CD4-positive, CD25-positive, alpha-beta regulatory T cell (primary cell): ENCODE results near the gene VPS11. TPM values are rescaled to one million over a fixed set of nuclear protein-coding genes. Genes with fewer than 3 reads are reported as not detected.

Experiments used
- ATAC-seq, 2 donors: fragments of 150-1000 bp; cut with Tn5 transposase; one replicate each; pipeline ENCODE4 v1.10.0; 2021; ENCODE audit warnings: low read depth in 2 of 2, moderate number of reproducible peaks in 2 of 2, moderate library complexity in 1 of 2
- DNase-seq, 3 donors: peaks; one replicate each; pipeline versions ENCODE4 v3.0.0 to v3.0.0-alpha.2; 2012 to 2022; ENCODE audit warnings: mixed read lengths in 1 of 3
- H3K27ac ChIP-seq: one replicate; pipeline ENCODE4 v1.7.0; 2013; ENCODE audit warnings: mild to moderate bottlenecking, low read length; ENCODE audit not compliant: insufficient read depth, poor library complexity, severe bottlenecking
- H3K27me3 ChIP-seq: one replicate; pipeline ENCODE4 v1.7.0; 2013; ENCODE audit warnings: low read length; ENCODE audit not compliant: control insufficient read depth, insufficient read depth
- H3K36me3 ChIP-seq: one replicate; pipeline ENCODE4 v1.7.0; 2013; ENCODE audit warnings: mild to moderate bottlenecking, low read length, moderate library complexity; ENCODE audit not compliant: control insufficient read depth, insufficient read depth
- H3K4me1 ChIP-seq: 2 replicates; pipeline ENCODE4 v1.7.0; 2013; ENCODE audit warnings: mild to moderate bottlenecking, low read length; ENCODE audit not compliant: insufficient read depth, control insufficient read depth, poor library complexity, severe bottlenecking
- H3K4me3 ChIP-seq: one replicate; pipeline ENCODE4 v1.7.0; 2013; ENCODE audit warnings: low read depth, mild to moderate bottlenecking, low read length, moderate library complexity
- H3K9me3 ChIP-seq, 2 experiments: 1 replicate in 1 of 2; 2 replicates in 1 of 2; pipeline ENCODE4 v1.7.0; 2013; ENCODE audit warnings: low read length in 2 of 2, mild to moderate bottlenecking in 1 of 2, moderate library complexity in 1 of 2; ENCODE audit not compliant: control insufficient read depth in 2 of 2
- H3K27ac Mint-ChIP-seq, 3 donors: one replicate each; pipeline ENCODE4 v1.8.0; 2020 to 2022; ENCODE audit warnings: mild to moderate bottlenecking in 3 of 3, mixed read lengths in 3 of 3, moderate library complexity in 2 of 3
- H3K27me3 Mint-ChIP-seq: one replicate; pipeline ENCODE4 v1.8.0; 2022; ENCODE audit warnings: mild to moderate bottlenecking, mixed read lengths
- H3K36me3 Mint-ChIP-seq: one replicate; pipeline ENCODE4 v1.8.0; 2020; ENCODE audit warnings: mixed read lengths
- H3K4me1 Mint-ChIP-seq, 4 donors: one replicate each; pipeline ENCODE4 v1.8.0; 2020 to 2022; ENCODE audit warnings: mixed read lengths in 4 of 4, mild to moderate bottlenecking in 1 of 4
- H3K4me3 Mint-ChIP-seq, 4 donors: one replicate each; pipeline ENCODE4 v1.8.0; 2020 to 2022; ENCODE audit warnings: mild to moderate bottlenecking in 4 of 4, mixed read lengths in 4 of 4, moderate library complexity in 3 of 4
- H3K9me3 Mint-ChIP-seq, 7 donors: one replicate each; pipeline ENCODE4 v1.8.0; 2020 to 2022; ENCODE audit warnings: mixed read lengths in 7 of 7, mild to moderate bottlenecking in 3 of 7, moderate library complexity in 2 of 7
- polyA plus RNA-seq, 4 donors: library from polyadenylated mRNA; unstranded; fragments of 300-500 nt; fragmentation: Illumina TruSeq; gene quantifications; one replicate each; pipeline ENCODE4 v1.2.3, GENCODE V29; 2021
- total RNA-seq: library from RNA; stranded (reverse); gene quantifications from one replicate; pipeline ENCODE4 v1.2.3, GENCODE V29; 2022

VPS11 gene
- total and polyA plus RNA-seq, 5 donors from 2014 or later = 53.2 to 78.8 (median 57.2) TPM

DNA sequence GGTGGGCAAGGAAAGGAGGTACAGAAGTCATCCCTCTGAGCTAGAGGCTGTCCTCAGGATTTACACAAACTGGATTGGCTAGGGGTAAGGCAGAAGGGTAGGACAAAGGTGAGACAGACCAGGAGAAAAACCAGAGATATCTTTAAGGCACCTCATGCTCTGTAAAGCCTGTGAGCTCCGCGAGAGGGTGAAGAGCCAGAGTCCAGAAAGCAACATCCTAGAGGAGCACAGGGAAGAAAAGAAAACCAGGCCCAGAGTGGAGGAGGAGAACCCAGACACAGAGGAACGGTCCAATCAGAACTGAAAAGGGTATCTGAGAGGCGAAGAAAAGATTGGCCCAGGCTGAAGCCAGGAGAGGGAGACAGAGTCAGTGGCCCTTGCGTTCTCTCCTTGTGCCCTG is 42.1 kb upstream of the VPS11 start:
- no peaks in the 10 kb centered on the region for H3K9me3 ChIP-seq
- Mint-ChIP-seq H3K27ac (peak overlapping the region in 2 of 3 donors; percentile 49 to 78), H3K4me1 (peaks cover 14 to 59% (median 29%) of the 10 kb centered on the region in 4 donors), H3K27me3 (no peaks in the 10 kb centered on the region), H3K9me3 (no peaks in the 10 kb centered on the region), H3K36me3 (peaks cover 32% of the 10 kb centered on the region), H3K4me3 (peak overlapping the region in 2 of 4 donors; percentile 53 to 59)
- peaks cover 26% of the 10 kb centered on the region for H3K4me1 ChIP-seq
- H3K27me3 ChIP-seq = no peaks in the 10 kb centered on the region
- DNase-seq = no peak
- H3K27ac ChIP-seq = no peak overlapping the region
- no peak for ATAC-seq
- H3K4me3 ChIP-seq = no peak overlapping the region
- peaks cover 47% of the 10 kb centered on the region for H3K36me3 ChIP-seq

DNA sequence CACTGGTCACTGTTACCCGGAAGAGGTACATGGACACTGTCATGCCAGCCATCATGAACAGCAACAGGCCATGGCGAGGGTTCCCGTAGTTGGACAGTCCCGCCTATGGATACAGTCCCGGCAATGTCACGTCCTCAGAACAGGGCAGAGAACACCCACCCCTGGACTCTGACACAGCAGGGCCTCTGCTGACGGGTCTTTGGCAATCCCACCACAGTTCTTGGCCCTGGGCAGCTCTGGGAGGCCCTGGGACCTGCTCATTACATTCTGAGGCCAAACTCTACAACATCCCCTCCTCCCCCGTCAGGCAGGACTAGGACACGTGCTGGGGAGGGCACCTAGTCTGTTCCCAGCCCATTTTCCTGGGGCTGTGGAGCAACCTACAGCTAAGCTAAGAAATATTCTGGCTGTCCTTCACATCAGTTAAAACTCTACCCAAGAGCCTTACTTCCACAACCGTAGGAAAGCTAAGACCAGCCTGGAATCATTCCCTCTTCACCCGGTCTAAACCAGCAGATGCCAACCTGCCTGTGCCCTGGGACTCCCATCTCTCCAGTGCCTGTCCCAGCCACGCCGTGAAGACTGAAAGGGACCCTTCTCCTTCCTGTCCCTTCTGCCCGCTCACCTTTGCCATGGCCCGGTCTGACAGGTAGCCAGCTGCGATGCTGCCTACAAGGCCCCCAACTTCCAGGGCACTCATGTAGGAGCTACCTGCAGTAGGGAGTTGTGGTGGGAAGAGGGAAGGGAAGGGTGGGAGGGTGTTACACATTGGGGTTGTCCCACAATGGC is 41.4 kb upstream of the VPS11 start:
- Mint-ChIP-seq H3K27me3 (no peaks in the 10 kb centered on the region), H3K4me1 (peaks cover 14 to 60% (median 29%) of the 10 kb centered on the region in 4 donors), H3K9me3 (no peaks in the 10 kb centered on the region), H3K36me3 (peaks cover 32% of the 10 kb centered on the region), H3K27ac (peak overlapping the region in 2 of 3 donors; percentile 49 to 59), H3K4me3 (peak overlapping the region in 1 of 4 donors; percentile 98)
- no peak overlapping the region for H3K4me3 ChIP-seq
- DNase-seq (no peak), ATAC-seq (no peak)
- H3K27ac ChIP-seq = no peak overlapping the region
- peaks cover 23% of the 10 kb centered on the region for H3K4me1 ChIP-seq
- H3K9me3 ChIP-seq = no peaks in the 10 kb centered on the region
- no peaks in the 10 kb centered on the region for H3K27me3 ChIP-seq
- peaks cover 45% of the 10 kb centered on the region for H3K36me3 ChIP-seq

DNA sequence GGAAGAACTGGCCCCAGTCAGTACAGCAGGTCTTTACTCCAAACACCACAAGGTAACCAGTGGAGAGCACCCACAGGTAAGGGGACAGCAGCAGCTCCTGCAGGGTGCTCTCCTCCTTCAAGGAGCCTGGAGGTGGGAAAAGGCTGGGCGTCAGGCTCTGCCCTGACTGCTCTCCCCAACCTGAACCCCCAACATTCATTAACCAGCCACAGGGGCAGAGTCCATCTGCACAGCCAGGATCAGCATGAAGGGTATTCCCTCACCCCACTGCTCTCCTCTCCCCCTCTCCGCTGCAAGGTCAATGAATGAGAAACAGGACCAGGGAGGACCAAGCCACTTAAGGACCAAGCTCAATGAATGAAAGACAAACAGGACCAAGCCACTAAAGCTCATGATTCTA is 40.6 kb upstream of the VPS11 start:
- Histone ChIP-seq H3K4me1 (peaks cover 17% of the 10 kb centered on the region), H3K9me3 (no peaks in the 10 kb centered on the region), H3K4me3 (no peak overlapping the region), H3K27me3 (no peaks in the 10 kb centered on the region), H3K36me3 (peaks cover 37% of the 10 kb centered on the region), H3K27ac (no peak overlapping the region)
- Mint-ChIP-seq H3K27ac (peak overlapping the region in 2 of 3 donors; percentile 51 to 76), H3K9me3 (no peaks in the 10 kb centered on the region), H3K4me1 (peaks cover 9 to 52% (median 24%) of the 10 kb centered on the region in 4 donors), H3K4me3 (peak overlapping the region in 1 of 4 donors; percentile 98), H3K36me3 (peaks cover 27% of the 10 kb centered on the region), H3K27me3 (no peaks in the 10 kb centered on the region)
- DNase-seq = no peak
- no peak for ATAC-seq

DNA sequence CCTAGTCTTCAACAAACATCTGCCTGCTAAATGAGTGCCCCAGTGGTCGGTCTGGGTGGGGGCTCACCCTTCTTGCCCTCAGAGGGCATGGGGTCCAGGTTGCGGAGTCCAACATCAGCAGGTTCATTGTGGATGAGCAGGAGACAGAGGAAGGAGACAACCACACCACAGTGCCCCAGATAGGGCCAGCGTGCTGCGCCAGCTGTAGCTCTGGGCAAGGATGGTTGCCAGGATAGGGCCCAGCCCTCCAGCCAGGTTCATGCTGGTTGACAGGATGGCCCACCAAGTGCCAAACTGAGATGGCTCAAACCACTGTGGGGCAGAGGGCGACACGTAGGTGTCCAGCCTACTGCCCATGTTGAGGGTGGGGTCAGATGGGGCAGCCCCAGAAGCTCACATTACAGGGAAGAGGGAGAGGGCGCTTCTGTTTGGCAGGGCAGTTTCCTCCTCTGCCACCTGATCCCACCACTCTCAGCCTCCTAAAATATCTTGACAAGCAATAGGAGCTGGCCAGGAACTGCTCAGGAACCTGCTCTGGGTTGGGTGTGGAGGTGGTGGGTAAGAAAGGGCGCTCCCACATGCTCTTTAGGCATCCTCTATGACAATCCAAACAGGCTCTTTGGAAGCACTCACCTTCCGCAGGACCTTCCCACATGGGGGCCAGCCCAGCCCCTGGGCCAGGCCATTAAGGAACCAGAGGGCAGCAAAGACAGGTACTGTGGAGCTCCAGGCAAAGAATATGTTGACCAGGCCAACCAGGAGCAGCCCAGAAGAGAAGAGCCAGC is 39.9 kb upstream of the VPS11 start:
- Mint-ChIP-seq H3K4me1 (peaks cover 9 to 46% (median 24%) of the 10 kb centered on the region in 4 donors), H3K27me3 (no peaks in the 10 kb centered on the region), H3K9me3 (no peaks in the 10 kb centered on the region), H3K4me3 (peak overlapping the region in 2 of 4 donors; percentile 48 to 98), H3K36me3 (peaks cover 27% of the 10 kb centered on the region), H3K27ac (peak overlapping the region; percentile 26 to 76 (median 51))
- Histone ChIP-seq H3K4me3 (no peak overlapping the region), H3K4me1 (peaks cover 17% of the 10 kb centered on the region), H3K36me3 (peaks cover 31% of the 10 kb centered on the region), H3K9me3 (no peaks in the 10 kb centered on the region), H3K27ac (no peak overlapping the region), H3K27me3 (no peaks in the 10 kb centered on the region)
- ATAC-seq = no peak
- DNase-seq = no peak

DNA sequence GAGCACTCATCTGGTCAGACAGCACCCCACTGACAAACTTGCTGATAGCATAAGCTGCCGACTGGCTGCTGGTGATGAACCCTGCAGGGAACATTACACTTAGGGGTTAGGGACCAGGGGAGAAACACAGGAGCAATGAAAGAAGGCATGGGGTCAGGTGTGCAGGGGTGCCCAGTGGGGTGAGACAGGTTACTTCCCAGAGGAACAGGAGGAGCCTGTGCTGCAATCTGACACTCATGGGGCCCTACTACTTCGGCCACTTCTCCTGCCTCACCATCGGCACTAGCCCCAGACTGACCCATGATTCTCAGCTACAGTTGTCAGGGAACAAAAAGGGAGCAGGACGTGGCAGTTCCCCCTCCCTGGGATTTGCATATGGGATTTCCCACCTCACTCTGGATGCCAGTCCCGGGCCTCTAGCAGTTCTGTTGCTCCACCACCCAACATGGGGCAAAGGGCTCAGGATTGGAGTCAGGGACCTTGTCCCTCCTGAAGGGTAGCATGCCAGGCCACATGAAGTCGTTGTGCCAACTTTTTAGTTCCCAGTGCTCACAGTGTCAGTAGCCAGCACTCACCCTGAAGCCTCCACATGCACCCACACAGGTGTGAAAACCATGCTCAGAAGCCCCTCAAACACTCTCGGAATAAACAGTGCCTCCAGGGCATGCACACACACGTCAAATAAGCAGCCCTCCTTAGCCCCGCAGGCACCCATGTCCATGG is 39.1 kb upstream of the VPS11 start:
- Mint-ChIP-seq H3K4me1 (peaks cover 6 to 40% (median 19%) of the 10 kb centered on the region in 4 donors), H3K36me3 (peaks cover 22% of the 10 kb centered on the region), H3K27me3 (no peaks in the 10 kb centered on the region), H3K9me3 (no peaks in the 10 kb centered on the region), H3K27ac (peak overlapping the region; percentile 14 to 90 (median 82)), H3K4me3 (peak overlapping the region; percentile 4 to 98 (median 87))
- ATAC-seq (no peak), DNase-seq (no peak)
- peaks cover 24% of the 10 kb centered on the region for H3K36me3 ChIP-seq
- no peaks in the 10 kb centered on the region for H3K27me3 ChIP-seq
- no peaks in the 10 kb centered on the region for H3K9me3 ChIP-seq
- H3K4me1 ChIP-seq = peaks cover 17% of the 10 kb centered on the region
- no peak overlapping the region for H3K4me3 ChIP-seq
- H3K27ac ChIP-seq = no peak overlapping the region

- H3K36me3 ChIP-seq = peaks cover 19% of the 10 kb centered on the region
- no peaks in the 10 kb centered on the region for H3K9me3 ChIP-seq
- H3K36me3 Mint-ChIP-seq = peaks cover 18% of the 10 kb centered on the region
- ATAC-seq (no peak), DNase-seq (no peak)
- H3K4me3 ChIP-seq = no peak overlapping the region
- peaks cover 1 to 36% (median 15%) of the 10 kb centered on the region in 4 donors for H3K4me1 Mint-ChIP-seq
- H3K27me3 Mint-ChIP-seq = no peaks in the 10 kb centered on the region
- peaks cover 17% of the 10 kb centered on the region for H3K4me1 ChIP-seq
- H3K4me3 Mint-ChIP-seq = peak overlapping the region; percentile 4 to 98 (median 87)
- H3K27ac ChIP-seq = no peak overlapping the region
- H3K27me3 ChIP-seq = no peaks in the 10 kb centered on the region
- no peaks in the 10 kb centered on the region for H3K9me3 Mint-ChIP-seq
- peak overlapping the region; percentile 82 to 90 (median 84) for H3K27ac Mint-ChIP-seq
Observed at GRCh38 chr11:119029069-119029339, 38.6 kb upstream of the VPS11 start.

DNA sequence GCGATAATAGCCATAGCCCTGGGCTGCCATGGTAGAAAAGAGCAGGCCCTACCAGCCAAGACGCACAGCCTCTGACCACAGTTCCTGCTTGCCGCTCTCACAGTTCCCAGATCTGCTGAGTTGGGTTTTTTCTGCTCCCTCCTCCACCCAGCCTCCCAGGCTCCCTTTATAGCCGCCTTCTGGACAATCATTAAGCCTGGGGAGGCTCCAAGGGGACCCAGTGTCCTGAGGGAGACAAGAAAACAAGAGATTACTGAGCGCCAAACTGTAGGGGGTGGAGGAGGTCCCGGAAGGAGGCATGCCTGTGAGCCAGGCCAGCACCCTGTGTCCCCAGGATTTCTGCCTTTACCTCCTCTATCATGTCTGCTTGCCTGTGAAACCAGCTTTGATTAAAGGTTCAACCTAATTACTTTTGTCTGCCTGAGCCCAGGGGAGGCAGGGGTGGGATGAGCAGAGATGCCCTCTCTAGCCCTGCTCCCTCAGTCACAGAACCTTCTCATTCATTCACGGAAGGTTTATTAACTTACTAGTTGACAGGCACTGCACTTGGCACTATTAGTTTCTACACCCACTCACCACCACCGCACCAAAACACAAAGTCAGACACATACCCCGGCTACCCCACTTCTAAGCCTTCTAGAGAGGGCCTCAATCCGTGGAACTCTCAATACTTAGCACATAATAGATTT is 38.1 kb upstream of the VPS11 start:
- H3K27me3 Mint-ChIP-seq = no peaks in the 10 kb centered on the region
- Histone ChIP-seq H3K4me3 (peak overlapping the region; percentile 60), H3K36me3 (peaks cover 15% of the 10 kb centered on the region), H3K9me3 (no peaks in the 10 kb centered on the region), H3K4me1 (peaks cover 17% of the 10 kb centered on the region), H3K27ac (peak overlapping the region; percentile 88), H3K27me3 (no peaks in the 10 kb centered on the region)
- no peak for ATAC-seq
- peak overlapping the region; percentile 82 to 90 (median 84) for H3K27ac Mint-ChIP-seq
- peaks cover 0 to 31% (median 14%) of the 10 kb centered on the region in 4 donors for H3K4me1 Mint-ChIP-seq
- H3K4me3 Mint-ChIP-seq = peak overlapping the region; percentile 82 to 98 (median 94)
- peak in 2 of 3 donors; percentile 19 to 48 for DNase-seq
- peaks cover 13% of the 10 kb centered on the region for H3K36me3 Mint-ChIP-seq
- H3K9me3 Mint-ChIP-seq = no peaks in the 10 kb centered on the region
